Fibroblast of lung (primary cell): Measurements from ENCODE around the gene PCGF2. TPM values are rescaled to one million over a fixed set of nuclear protein-coding genes. Genes with fewer than 3 reads are reported as not detected.

ENCODE experiments used
- DNase-seq, 2 donors: peaks; one replicate each; pipeline versions ENCODE4 v3.0.0 to v3.0.0-alpha.2; 2010; ENCODE audit warnings: low read depth in 2 of 2
- H2AFZ ChIP-seq: 2 replicates; pipeline ENCODE4 v1.5.1; 2012; ENCODE audit warnings: low read length, control low read depth, inconsistent platforms
- H3K27ac ChIP-seq: 2 replicates; pipeline ENCODE4 v1.5.1; 2011; ENCODE audit warnings: low read length, control low read depth; ENCODE audit not compliant: insufficient read depth
- H3K27me3 ChIP-seq: 2 replicates; pipeline ENCODE4 v1.5.1; 2011; ENCODE audit warnings: mild to moderate bottlenecking, low read length; ENCODE audit not compliant: control insufficient read depth, insufficient read depth
- H3K36me3 ChIP-seq: 2 replicates; pipeline ENCODE4 v1.5.1; 2011; ENCODE audit warnings: low read length; ENCODE audit not compliant: control insufficient read depth, insufficient read depth
- H3K4me1 ChIP-seq: 2 replicates; pipeline ENCODE4 v1.5.1; 2011; ENCODE audit warnings: low read length; ENCODE audit not compliant: control insufficient read depth, insufficient read depth; ENCODE audit errors: extremely low read depth
- H3K4me2 ChIP-seq: 2 replicates; pipeline ENCODE4 v1.5.1; 2011; ENCODE audit warnings: low read length, control low read depth; ENCODE audit not compliant: insufficient read depth; ENCODE audit errors: extremely low read depth
- H3K4me3 ChIP-seq, 4 experiments: fragments of 200-600 bp in 1 of 4; sonication (generic) in 1 of 4; replicated peaks in 1 of 4; 2 replicates each; pipeline ENCODE4 v1.5.1; 2011 to 2016; ENCODE audit warnings: low read length in 4 of 4, low read depth in 3 of 4, mild to moderate bottlenecking in 3 of 4, control low read depth in 2 of 4, inconsistent platforms in 1 of 4, mixed read lengths in 1 of 4; ENCODE audit not compliant: insufficient read depth in 1 of 4; ENCODE audit errors: control extremely low read depth in 1 of 4
- H3K79me2 ChIP-seq: 2 replicates; pipeline ENCODE4 v1.5.1; 2012; ENCODE audit warnings: mild to moderate bottlenecking, low read length, inconsistent platforms; ENCODE audit not compliant: control insufficient read depth, insufficient read depth
- H3K9ac ChIP-seq: 2 replicates; pipeline ENCODE4 v1.5.1; 2011; ENCODE audit warnings: mild to moderate bottlenecking, low read length, control low read depth; ENCODE audit not compliant: insufficient read depth
- H3K9me3 ChIP-seq: 2 replicates; pipeline ENCODE4 v1.5.1; 2012; ENCODE audit warnings: low read depth, low read length; ENCODE audit not compliant: control insufficient read depth, insufficient read depth
- H4K20me1 ChIP-seq: 2 replicates; pipeline ENCODE4 v1.5.1; 2011; ENCODE audit warnings: low read length; ENCODE audit not compliant: control insufficient read depth, insufficient read depth; ENCODE audit errors: extremely low read depth
- EZH2 ChIP-seq: IDR thresholded peaks from 2 replicates; pipeline ENCODE4 v1.5.1; 2012; ENCODE audit warnings: low read length, control low read depth, mild to moderate bottlenecking; ENCODE audit errors: missing control alignments
- polyA plus RNA-seq, 2 donors: library from polyadenylated mRNA; depleted of rRNA in 1 of 2; stranded (reverse) in 1 of 2; unstranded in 1 of 2; fragments of >200 nt; gene quantifications; 2 replicates each; pipeline ENCODE4 v1.2.1, GENCODE V29; 2011 to 2012; ENCODE audit warnings: missing spikeins in 1 of 2
- total RNA-seq: library from RNA; depleted of rRNA; stranded (reverse); fragments of >200 nt; gene quantifications from 2 replicates; pipeline ENCODE4 v1.2.1, GENCODE V29; 2014
- TF ChIP-seq, protein P1 (sequence below), 2 donors: IDR thresholded peaks in 1 of 2; conservative IDR thresholded peaks in 1 of 2; 1 replicate in 1 of 2; 2 replicates in 1 of 2; pipeline ENCODE4 v1.5.1; 2011 to 2012; ENCODE audit warnings: low read length in 2 of 2, control low read depth in 1 of 2, inconsistent platforms in 1 of 2, low read depth in 1 of 2, mild to moderate bottlenecking in 1 of 2

Gene PCGF2
- total and polyA plus RNA-seq, 2 donors (not counting 1 experiment from before 2014, with no cell fraction given) = 4.0 to 8.0 TPM

DNA sequence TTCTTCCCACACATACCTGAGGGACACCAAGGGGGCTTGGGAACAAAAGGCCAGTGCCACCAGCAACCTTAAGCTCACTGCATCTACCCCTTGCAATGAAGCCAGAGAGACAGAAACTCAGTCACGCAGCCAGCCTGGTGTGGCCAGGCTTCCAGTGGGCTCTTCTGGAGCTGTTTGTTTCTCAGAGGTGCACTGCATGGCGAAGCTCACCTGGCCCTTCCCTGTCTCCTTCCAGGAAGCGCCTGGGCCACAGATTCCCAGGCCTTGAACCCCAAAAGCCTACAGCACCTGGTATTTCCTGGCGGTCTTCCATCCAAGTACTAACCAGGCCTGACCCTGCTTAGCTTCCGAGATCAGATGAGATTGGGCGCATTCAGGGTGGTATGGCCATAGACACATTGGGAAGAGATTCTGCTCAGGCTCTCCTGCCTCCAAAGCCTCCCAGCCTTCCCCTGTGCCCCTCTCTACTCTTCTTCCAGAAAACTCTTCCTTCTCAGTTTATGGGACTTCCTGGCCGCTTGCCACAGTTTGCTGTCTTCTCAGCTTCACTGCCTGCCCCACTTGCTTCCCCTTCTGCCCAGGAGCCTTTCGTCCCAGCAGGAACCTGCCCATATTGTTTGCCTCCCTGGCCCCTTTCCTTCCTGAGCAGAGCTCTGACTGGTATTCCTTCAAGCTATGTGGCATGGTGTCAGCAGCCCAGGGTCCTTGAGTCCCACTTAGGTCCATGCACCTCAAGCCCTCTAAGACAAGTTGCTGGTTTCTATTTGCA, 16.4 kb downstream of the PCGF2 start:
- H3K79me2 ChIP-seq = peaks cover 12% of the 10 kb centered on the region
- no peaks in the 10 kb centered on the region for H3K9me3 ChIP-seq
- peak overlapping the region in 3 of 4 experiments; percentile 81 to 96 (median 86) for H3K4me3 ChIP-seq
- H3K36me3 ChIP-seq = peaks cover 21% of the 10 kb centered on the region
- H3K4me1 ChIP-seq = peaks cover 10% of the 10 kb centered on the region
- no peak for TF ChIP-seq EZH2
- TF ChIP-seq, protein P1, sequence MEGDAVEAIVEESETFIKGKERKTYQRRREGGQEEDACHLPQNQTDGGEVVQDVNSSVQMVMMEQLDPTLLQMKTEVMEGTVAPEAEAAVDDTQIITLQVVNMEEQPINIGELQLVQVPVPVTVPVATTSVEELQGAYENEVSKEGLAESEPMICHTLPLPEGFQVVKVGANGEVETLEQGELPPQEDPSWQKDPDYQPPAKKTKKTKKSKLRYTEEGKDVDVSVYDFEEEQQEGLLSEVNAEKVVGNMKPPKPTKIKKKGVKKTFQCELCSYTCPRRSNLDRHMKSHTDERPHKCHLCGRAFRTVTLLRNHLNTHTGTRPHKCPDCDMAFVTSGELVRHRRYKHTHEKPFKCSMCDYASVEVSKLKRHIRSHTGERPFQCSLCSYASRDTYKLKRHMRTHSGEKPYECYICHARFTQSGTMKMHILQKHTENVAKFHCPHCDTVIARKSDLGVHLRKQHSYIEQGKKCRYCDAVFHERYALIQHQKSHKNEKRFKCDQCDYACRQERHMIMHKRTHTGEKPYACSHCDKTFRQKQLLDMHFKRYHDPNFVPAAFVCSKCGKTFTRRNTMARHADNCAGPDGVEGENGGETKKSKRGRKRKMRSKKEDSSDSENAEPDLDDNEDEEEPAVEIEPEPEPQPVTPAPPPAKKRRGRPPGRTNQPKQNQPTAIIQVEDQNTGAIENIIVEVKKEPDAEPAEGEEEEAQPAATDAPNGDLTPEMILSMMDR (conservative IDR thresholded peaks at IDR 0.05 in 1 of 2, IDR thresholded peaks at IDR 0.05 in 1 of 2; ENCODE audit: low read depth in 1 of 2, low read length in 2 of 2) = no peak
- no peak for DNase-seq
- H3K9ac ChIP-seq = no peak overlapping the region
- no peaks in the 10 kb centered on the region for H4K20me1 ChIP-seq
- H3K27ac ChIP-seq = no peak overlapping the region
- no peaks in the 10 kb centered on the region for H3K27me3 ChIP-seq
- no peak overlapping the region for H2AFZ ChIP-seq
- peak overlapping the region; percentile 99 for H3K4me2 ChIP-seq

GRCh38 chr17:38730526-38731379, 17.4 kb downstream of the PCGF2 start:
- peaks cover 18% of the 10 kb centered on the region for H3K36me3 ChIP-seq
- H3K4me2 ChIP-seq = peak overlapping the region; percentile 99
- H4K20me1 ChIP-seq = no peaks in the 10 kb centered on the region
- no peaks in the 10 kb centered on the region for H3K9me3 ChIP-seq
- peaks cover 10% of the 10 kb centered on the region for H3K4me1 ChIP-seq
- no peak for TF ChIP-seq EZH2
- TF ChIP-seq, protein P1 (conservative IDR thresholded peaks at IDR 0.05 in 1 of 2, IDR thresholded peaks at IDR 0.05 in 1 of 2; ENCODE audit: low read depth in 1 of 2, low read length in 2 of 2) = no peak
- H3K27ac ChIP-seq = peak overlapping the region; percentile 73
- no peaks in the 10 kb centered on the region for H3K27me3 ChIP-seq
- H3K4me3 ChIP-seq = peak overlapping the region; percentile 81 to 96 (median 86)
- H2AFZ ChIP-seq = peak overlapping the region; percentile 55
- peak; percentile 44 to 62 for DNase-seq
- peak overlapping the region; percentile 71 for H3K9ac ChIP-seq
- H3K79me2 ChIP-seq = peaks cover 12% of the 10 kb centered on the region

DNA sequence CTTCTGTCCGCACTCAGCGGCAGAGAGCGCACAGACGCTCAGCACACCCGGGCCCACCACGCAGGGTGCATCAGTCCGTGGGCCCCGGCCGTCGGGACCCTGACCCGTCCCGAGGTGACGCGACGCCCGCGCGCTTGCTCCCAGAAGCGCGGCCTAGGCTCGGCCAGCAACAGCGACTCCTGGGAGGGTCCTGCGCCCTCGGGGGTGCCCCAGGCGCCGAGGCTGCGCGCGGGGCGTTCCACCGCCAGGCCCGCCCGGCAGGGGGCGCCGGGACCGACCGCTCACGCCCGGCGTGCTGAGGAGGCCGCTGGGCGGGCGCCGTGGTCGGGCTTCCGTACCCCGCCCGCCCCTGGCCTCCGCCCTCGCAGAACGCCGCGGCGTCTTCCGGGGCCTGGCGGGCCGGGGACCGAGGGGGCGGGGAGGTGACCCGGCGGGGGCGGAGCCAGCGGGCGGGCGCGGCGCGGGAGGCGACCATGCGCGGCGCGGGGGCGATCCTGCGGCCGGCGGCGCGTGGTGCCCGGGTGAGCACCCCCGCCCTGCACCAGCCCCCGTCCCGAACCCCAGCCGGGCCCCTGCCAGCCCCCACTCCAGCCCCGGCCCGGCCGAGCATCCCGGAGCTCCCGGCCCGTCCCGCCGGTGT, 18.1 kb downstream of the PCGF2 start, which contains the start of gene CISD3:
Gene CISD3, plus strand, starts transcription at position 456 of the 640 bp plus-strand sequence. Its CDS starts 18 bp downstream, at position 474.
- Histone ChIP-seq H3K79me2 (peaks cover 12% of the 10 kb centered on the region), H3K27ac (peak within 1 kb of the TSS; percentile 73), H3K9me3 (no peaks in the 10 kb centered on the region), H4K20me1 (no peaks in the 10 kb centered on the region), H3K4me3 (peak within 1 kb of the TSS; percentile 81 to 96 (median 86)), H3K4me2 (peak within 1 kb of the TSS; percentile 99), H2AFZ (peak within 1 kb of the TSS; percentile 55), H3K27me3 (no peaks in the 10 kb centered on the region), H3K9ac (peak within 1 kb of the TSS; percentile 71), H3K36me3 (peaks cover 13% of the 10 kb centered on the region), H3K4me1 (peaks cover 10% of the 10 kb centered on the region)
- TF ChIP-seq, protein P1 (conservative IDR thresholded peaks at IDR 0.05 in 1 of 2, IDR thresholded peaks at IDR 0.05 in 1 of 2; ENCODE audit: low read depth in 1 of 2, low read length in 2 of 2) = peak in 1 of 2 donors; percentile 48
- TF ChIP-seq EZH2 = no peak
- peak; percentile 74 to 81 for DNase-seq
